ENCODE measurements around the gene ADCK1. TPM values are rescaled to one million over a fixed set of nuclear protein-coding genes. Genes with fewer than 3 reads are reported as not detected.

ADCK1 gene
- total and polyA plus RNA-seq, 2 of the 13 experiments (the other 11 are each of a cell fraction or from before 2014, with no cell fraction given), result 3.9 to 6.3 TPM

DNA sequence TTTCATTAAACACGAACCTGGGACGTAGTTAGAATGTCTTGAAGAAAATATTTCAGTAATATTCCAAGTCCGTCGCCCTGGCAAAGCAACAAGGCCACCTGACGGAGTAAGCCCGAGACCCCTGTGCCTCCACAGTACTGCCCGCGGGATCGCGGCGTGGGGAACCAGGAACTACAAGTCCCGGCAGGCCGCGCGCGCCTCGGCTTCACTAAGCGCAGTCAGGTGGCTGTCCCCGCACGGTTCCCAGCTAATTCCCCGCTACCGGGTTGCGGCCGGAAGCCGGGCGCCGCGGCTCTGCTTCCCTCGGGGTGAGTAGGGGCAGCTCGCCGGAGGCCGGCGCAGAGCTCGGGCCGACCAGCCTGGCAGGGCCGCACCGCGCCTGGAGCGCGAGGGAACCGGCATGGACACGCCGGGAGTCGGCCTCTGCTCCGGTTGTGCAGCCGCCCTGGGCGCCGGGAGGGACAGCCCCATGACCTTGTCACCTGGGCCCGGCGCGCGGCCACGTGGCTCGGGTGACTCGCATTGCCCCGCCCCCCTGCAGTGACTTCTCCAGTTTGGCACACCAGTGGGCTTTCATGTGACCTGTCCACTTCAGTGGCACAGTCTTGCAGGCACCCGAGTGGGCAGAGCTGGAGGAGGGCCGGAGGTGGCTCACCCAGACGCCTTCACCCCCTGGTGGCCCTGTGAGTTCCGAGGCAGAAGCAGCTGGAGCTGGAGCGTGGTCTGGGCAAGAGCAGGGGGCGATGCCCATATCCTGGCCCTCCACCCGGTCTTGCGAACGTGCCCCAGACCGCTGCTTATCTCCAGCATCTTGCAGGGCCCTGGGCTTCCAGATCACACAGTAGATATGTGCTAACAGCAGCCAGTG is at the start of gene ADCK1 (continued):
- TF ChIP-seq, protein P1, sequence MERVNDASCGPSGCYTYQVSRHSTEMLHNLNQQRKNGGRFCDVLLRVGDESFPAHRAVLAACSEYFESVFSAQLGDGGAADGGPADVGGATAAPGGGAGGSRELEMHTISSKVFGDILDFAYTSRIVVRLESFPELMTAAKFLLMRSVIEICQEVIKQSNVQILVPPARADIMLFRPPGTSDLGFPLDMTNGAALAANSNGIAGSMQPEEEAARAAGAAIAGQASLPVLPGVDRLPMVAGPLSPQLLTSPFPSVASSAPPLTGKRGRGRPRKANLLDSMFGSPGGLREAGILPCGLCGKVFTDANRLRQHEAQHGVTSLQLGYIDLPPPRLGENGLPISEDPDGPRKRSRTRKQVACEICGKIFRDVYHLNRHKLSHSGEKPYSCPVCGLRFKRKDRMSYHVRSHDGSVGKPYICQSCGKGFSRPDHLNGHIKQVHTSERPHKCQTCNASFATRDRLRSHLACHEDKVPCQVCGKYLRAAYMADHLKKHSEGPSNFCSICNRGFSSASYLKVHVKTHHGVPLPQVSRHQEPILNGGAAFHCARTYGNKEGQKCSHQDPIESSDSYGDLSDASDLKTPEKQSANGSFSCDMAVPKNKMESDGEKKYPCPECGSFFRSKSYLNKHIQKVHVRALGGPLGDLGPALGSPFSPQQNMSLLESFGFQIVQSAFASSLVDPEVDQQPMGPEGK (CRISPR knock-in tag; IDR thresholded peaks at IDR 0.05), result peak; percentile 44; the same call in 1 of the 2 replicates
- TF ChIP-seq KDM2A (CRISPR knock-in tag; IDR thresholded peaks at IDR 0.05; ENCODE audit: borderline replicate concordance, low read depth), result peak; percentile 79; the same call in 1 of the 2 replicates
- TF ChIP-seq RXRB (CRISPR knock-in tag; IDR thresholded peaks at IDR 0.05; ENCODE audit: borderline replicate concordance), result peak; percentile 55
- peak; percentile 87 for TF ChIP-seq PHF20 (CRISPR knock-in tag; IDR thresholded peaks at IDR 0.05)
- TF ChIP-seq PAX8 (CRISPR knock-in tag; IDR thresholded peaks at IDR 0.05; ENCODE audit: borderline replicate concordance), result 0 out of 2 replicates have a peak, but pooled peaks have one; percentile 21
- no peak for TF ChIP-seq FOXA1 (IDR thresholded peaks at IDR 0.05)
- 0 out of 2 replicates have a peak, but pooled peaks have one; percentile 3 for TF ChIP-seq FOXA1 (CRISPR knock-in tag; IDR thresholded peaks at IDR 0.05)
- peak; percentile 19; the same call in 1 of the 2 replicates for TF ChIP-seq MIER3 (CRISPR knock-in tag; IDR thresholded peaks at IDR 0.05; ENCODE audit: borderline replicate concordance)
- peak; percentile 63 for TF ChIP-seq RAD21 (CRISPR knock-in tag; IDR thresholded peaks at IDR 0.05)
- TF ChIP-seq ZNF431 (CRISPR knock-in tag; IDR thresholded peaks at IDR 0.05; ENCODE audit: borderline replicate concordance, low read depth), result no peak
- peak; percentile 94 for TF ChIP-seq NR2C2 (CRISPR knock-in tag; IDR thresholded peaks at IDR 0.05; ENCODE audit: borderline replicate concordance)
- no peak for TF ChIP-seq EHMT2 (IDR thresholded peaks at IDR 0.05; ENCODE audit: borderline replicate concordance, low read depth, low read length)
- TF ChIP-seq ZNF34 (CRISPR knock-in tag; IDR thresholded peaks at IDR 0.05; ENCODE audit: borderline replicate concordance), result 0 out of 2 replicates have a peak, but pooled peaks have one; percentile 50
- TF ChIP-seq ZNF556 (CRISPR knock-in tag; IDR thresholded peaks at IDR 0.05; ENCODE audit: borderline replicate concordance), result no peak
- no peak for TF ChIP-seq FOXK2 (IDR thresholded peaks at IDR 0.05)
- TF ChIP-seq KLF6 (CRISPR knock-in tag; IDR thresholded peaks at IDR 0.05), result peak; percentile 90
- TF ChIP-seq LCORL (IDR thresholded peaks at IDR 0.05), result no peak
- peak; percentile 37; the same call in 1 of the 2 replicates for TF ChIP-seq LCORL (CRISPR knock-in tag; IDR thresholded peaks at IDR 0.05)
- TF ChIP-seq IRF2 (CRISPR knock-in tag; IDR thresholded peaks at IDR 0.05), result peak; percentile 39; the same call in 1 of the 2 replicates
- TF ChIP-seq THAP11 (CRISPR knock-in tag; IDR thresholded peaks at IDR 0.05), result peak; percentile 99
- TF ChIP-seq, protein P2, sequence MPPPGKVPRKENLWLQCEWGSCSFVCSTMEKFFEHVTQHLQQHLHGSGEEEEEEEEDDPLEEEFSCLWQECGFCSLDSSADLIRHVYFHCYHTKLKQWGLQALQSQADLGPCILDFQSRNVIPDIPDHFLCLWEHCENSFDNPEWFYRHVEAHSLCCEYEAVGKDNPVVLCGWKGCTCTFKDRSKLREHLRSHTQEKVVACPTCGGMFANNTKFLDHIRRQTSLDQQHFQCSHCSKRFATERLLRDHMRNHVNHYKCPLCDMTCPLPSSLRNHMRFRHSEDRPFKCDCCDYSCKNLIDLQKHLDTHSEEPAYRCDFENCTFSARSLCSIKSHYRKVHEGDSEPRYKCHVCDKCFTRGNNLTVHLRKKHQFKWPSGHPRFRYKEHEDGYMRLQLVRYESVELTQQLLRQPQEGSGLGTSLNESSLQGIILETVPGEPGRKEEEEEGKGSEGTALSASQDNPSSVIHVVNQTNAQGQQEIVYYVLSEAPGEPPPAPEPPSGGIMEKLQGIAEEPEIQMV (CRISPR knock-in tag; IDR thresholded peaks at IDR 0.05; ENCODE audit: low read depth), result no peak; the same call in 1 of the 2 replicates
- TF ChIP-seq TBX2 (CRISPR knock-in tag; IDR thresholded peaks at IDR 0.05; ENCODE audit: borderline replicate concordance), result peak; percentile 90
- TF ChIP-seq JARID2 (CRISPR knock-in tag; IDR thresholded peaks at IDR 0.05; ENCODE audit: insufficient replicate concordance), result no peak
- TF ChIP-seq SAFB2 (CRISPR knock-in tag; IDR thresholded peaks at IDR 0.05; ENCODE audit: borderline replicate concordance, low read depth), result peak; percentile 94
- no peak for TF ChIP-seq ZMYM2 (CRISPR knock-in tag; IDR thresholded peaks at IDR 0.05)
- TF ChIP-seq ZMYM4 (CRISPR knock-in tag; IDR thresholded peaks at IDR 0.05), result peak; percentile 81; the same call in 1 of the 2 replicates
- TF ChIP-seq, protein P3, sequence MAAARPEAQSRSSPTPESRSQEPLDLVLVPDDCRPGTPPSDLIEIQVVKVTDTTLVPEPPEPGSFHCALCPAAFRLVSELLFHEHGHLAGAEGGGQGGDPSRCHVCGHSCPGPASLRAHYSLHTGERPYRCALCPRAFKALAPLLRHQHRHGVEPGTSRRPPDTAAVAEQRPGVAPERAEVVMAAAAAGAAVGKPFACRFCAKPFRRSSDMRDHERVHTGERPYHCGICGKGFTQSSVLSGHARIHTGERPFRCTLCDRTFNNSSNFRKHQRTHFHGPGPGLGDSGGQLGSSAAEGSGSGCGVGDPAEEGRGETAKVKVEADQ (CRISPR knock-in tag; IDR thresholded peaks at IDR 0.05; ENCODE audit: borderline replicate concordance), result peak; percentile 77

Measured in HepG2 (cell line).